OCI-LY1 (cell line): ENCODE results near the gene ELN.

ENCODE experiments used
- H2AFZ ChIP-seq: fragments of 200-600 bp; sonication (generic), shearing (Covaris generic); 2 replicates; pipeline ENCODE4 v1.6.0; 2014; ENCODE audit warnings: antibody characterized with exemption, mild to moderate bottlenecking, low read length
- H3F3A ChIP-seq: fragments of 200-600 bp; sonication (generic), shearing (Covaris generic); 2 replicates; pipeline ENCODE4 v1.6.0; 2014; ENCODE audit warnings: mild to moderate bottlenecking, antibody characterized with exemption, low read length, moderate library complexity; ENCODE audit not compliant: insufficient read depth
- H3K27ac ChIP-seq: fragments of 200-600 bp; sonication (generic); 2 replicates; pipeline ENCODE4 v1.5.1; 2014; ENCODE audit warnings: low read length, mixed run types, mild to moderate bottlenecking, low read depth; ENCODE audit not compliant: poor library complexity, severe bottlenecking
- H3K27me3 ChIP-seq: fragments of 200-600 bp; sonication (generic); 2 replicates; pipeline ENCODE4 v1.6.0; 2014; ENCODE audit warnings: antibody characterized with exemption, mild to moderate bottlenecking, low read length, moderate library complexity; ENCODE audit not compliant: insufficient read depth
- H3K36me3 ChIP-seq: fragments of 200-600 bp; sonication (generic); 2 replicates; pipeline ENCODE4 v1.6.1; 2014; ENCODE audit warnings: mild to moderate bottlenecking, antibody characterized with exemption, low read length, moderate library complexity, mixed read lengths; ENCODE audit not compliant: insufficient read depth
- H3K4me1 ChIP-seq: fragments of 200-600 bp; sonication (generic); 2 replicates; pipeline ENCODE4 v1.5.1; 2014; ENCODE audit warnings: mild to moderate bottlenecking, low read length, moderate library complexity; ENCODE audit not compliant: insufficient read depth, severe bottlenecking
- H3K4me2 ChIP-seq: fragments of 200-600 bp; sonication (generic), shearing (Covaris generic); 2 replicates; pipeline ENCODE4 v1.6.1; 2014; ENCODE audit warnings: low read length
- H3K4me3 ChIP-seq: fragments of 200-600 bp; sonication (generic); 2 replicates; pipeline ENCODE4 v1.5.1; 2014; ENCODE audit warnings: low read length, low read depth, mild to moderate bottlenecking, mixed read lengths; ENCODE audit not compliant: poor library complexity, severe bottlenecking
- H3K79me2 ChIP-seq: fragments of 200-600 bp; shearing (Covaris generic); 2 replicates; pipeline ENCODE4 v1.6.1; 2016; ENCODE audit warnings: mixed run types, low read length, mixed read lengths; ENCODE audit not compliant: insufficient read depth
- H3K9ac ChIP-seq: fragments of 200-600 bp; sonication (generic), shearing (Covaris generic); 2 replicates; pipeline ENCODE4 v1.6.1; 2014; ENCODE audit warnings: mild to moderate bottlenecking, low read length, mixed read lengths
- H3K9me2 ChIP-seq: fragments of 200-600 bp; sonication (generic), shearing (Covaris generic); 2 replicates; pipeline ENCODE4 v1.6.1; 2014; ENCODE audit warnings: low read depth, mild to moderate bottlenecking, low read length, mixed read lengths
- H3K9me3 ChIP-seq: fragments of 200-600 bp; shearing (Covaris generic); 2 replicates; pipeline ENCODE4 v1.6.1; 2014; ENCODE audit warnings: low read length, mixed read lengths
- H4K20me1 ChIP-seq: fragments of 200-600 bp; sonication (generic), shearing (Covaris generic); 2 replicates; pipeline ENCODE4 v1.6.0; 2016; ENCODE audit warnings: mild to moderate bottlenecking, low read length; ENCODE audit not compliant: insufficient read depth
- CTCF ChIP-seq: fragments of 200-600 bp; sonication (generic), shearing (Covaris generic); IDR thresholded peaks from 2 replicates; pipeline ENCODE4 v1.5.1; 2017; ENCODE audit warnings: mild to moderate bottlenecking, antibody characterized with exemption, low read length, moderate library complexity, mixed read lengths
- EZH2 ChIP-seq: fragments of 200-600 bp; sonication (generic), shearing (Covaris generic); IDR thresholded peaks from 2 replicates; pipeline ENCODE4 v1.8.0; 2017; ENCODE audit warnings: borderline replicate concordance, mixed run types, mild to moderate bottlenecking, antibody characterized with exemption, low read length, moderate library complexity, mixed read lengths

The ELN gene

GRCh38 chr7:74069086-74069541 lies 41.1 kb downstream of the ELN start:
- Histone ChIP-seq H4K20me1 (no peaks in the 10 kb centered on the region), H3K4me2 (no peak overlapping the region), H2AFZ (no peak overlapping the region), H3K9ac (no peak overlapping the region), H3K79me2 (no peaks in the 10 kb centered on the region), H3K27me3 (no peaks in the 10 kb centered on the region), H3K27ac (no peak overlapping the region), H3K9me2 (no peaks in the 10 kb centered on the region), H3K36me3 (no peaks in the 10 kb centered on the region), H3K4me1 (peaks cover 4% of the 10 kb centered on the region), H3K4me3 (no peak overlapping the region), H3K9me3 (no peaks in the 10 kb centered on the region), H3F3A (no peaks in the 10 kb centered on the region)
- TF ChIP-seq CTCF (no peak), EZH2 (no peak)

GRCh38 chr7:74069790-74070618 lies 42.0 kb downstream of the ELN start:
- Histone ChIP-seq H3F3A (no peaks in the 10 kb centered on the region), H3K4me1 (peaks cover 4% of the 10 kb centered on the region), H3K9me2 (no peaks in the 10 kb centered on the region), H3K4me3 (no peak overlapping the region), H3K79me2 (no peaks in the 10 kb centered on the region), H3K36me3 (no peaks in the 10 kb centered on the region), H3K27ac (no peak overlapping the region), H3K27me3 (no peaks in the 10 kb centered on the region), H3K9me3 (no peaks in the 10 kb centered on the region), H2AFZ (no peak overlapping the region), H3K9ac (no peak overlapping the region), H3K4me2 (no peak overlapping the region), H4K20me1 (no peaks in the 10 kb centered on the region)
- TF ChIP-seq EZH2 (no peak), CTCF (no peak)

- Histone ChIP-seq H3K27me3 (no peaks in the 10 kb centered on the region), H3K4me2 (no peak overlapping the region), H3K36me3 (no peaks in the 10 kb centered on the region), H3K4me1 (peaks cover 4% of the 10 kb centered on the region), H3K9me2 (no peaks in the 10 kb centered on the region), H2AFZ (no peak overlapping the region), H3K4me3 (no peak overlapping the region), H3F3A (no peaks in the 10 kb centered on the region), H3K9me3 (no peaks in the 10 kb centered on the region), H3K27ac (no peak overlapping the region), H3K9ac (no peak overlapping the region), H3K79me2 (no peaks in the 10 kb centered on the region), H4K20me1 (no peaks in the 10 kb centered on the region)
- no peak for TF ChIP-seq EZH2
- no peak for TF ChIP-seq CTCF
Measured at GRCh38 chr7:74070619-74070921, 42.6 kb downstream of the ELN start.
